Measurements from ENCODE around the gene FOXP1. TPM values are rescaled to one million over a fixed set of nuclear protein-coding genes. Genes with fewer than 3 reads are reported as not detected.

The FOXP1 gene
- total and polyA plus RNA-seq, 8 donors = 12.3 to 215 (median 117) TPM

GRCh38 chr3:71454512-71455403 lies 128.8 kb downstream of the FOXP1 start:
- no peak for TF ChIP-seq CTCF (IDR thresholded peaks at IDR 0.05)
- TF ChIP-seq POLR2A (IDR thresholded peaks at IDR 0.05) = no peak
- TF ChIP-seq POLR2AphosphoS5 (IDR thresholded peaks at IDR 0.05) = no peak
- TF ChIP-seq EP300 (IDR thresholded peaks at IDR 0.05) = no peak
- DNase-seq = no peak
- Histone ChIP-seq H3K4me3 (no peak overlapping the region), H3K4me1 (peaks cover 11 to 76% (median 46%) of the 10 kb centered on the region in 4 donors), H3K9me3 (no peaks in the 10 kb centered on the region), H3K27ac (peak overlapping the region in 1 of 5 donors; percentile 17), H3K36me3 (no peaks in the 10 kb centered on the region), H3K27me3 (no peaks in the 10 kb centered on the region)
- 79 to 88% (median 81%) methylated on average over 15 of the region's 15 CpGs for WGBS, 5 donors
- intact Hi-C loops (cut with DNase I; ENCODE audit: low total_unique reads) = no loop called here

DNA sequence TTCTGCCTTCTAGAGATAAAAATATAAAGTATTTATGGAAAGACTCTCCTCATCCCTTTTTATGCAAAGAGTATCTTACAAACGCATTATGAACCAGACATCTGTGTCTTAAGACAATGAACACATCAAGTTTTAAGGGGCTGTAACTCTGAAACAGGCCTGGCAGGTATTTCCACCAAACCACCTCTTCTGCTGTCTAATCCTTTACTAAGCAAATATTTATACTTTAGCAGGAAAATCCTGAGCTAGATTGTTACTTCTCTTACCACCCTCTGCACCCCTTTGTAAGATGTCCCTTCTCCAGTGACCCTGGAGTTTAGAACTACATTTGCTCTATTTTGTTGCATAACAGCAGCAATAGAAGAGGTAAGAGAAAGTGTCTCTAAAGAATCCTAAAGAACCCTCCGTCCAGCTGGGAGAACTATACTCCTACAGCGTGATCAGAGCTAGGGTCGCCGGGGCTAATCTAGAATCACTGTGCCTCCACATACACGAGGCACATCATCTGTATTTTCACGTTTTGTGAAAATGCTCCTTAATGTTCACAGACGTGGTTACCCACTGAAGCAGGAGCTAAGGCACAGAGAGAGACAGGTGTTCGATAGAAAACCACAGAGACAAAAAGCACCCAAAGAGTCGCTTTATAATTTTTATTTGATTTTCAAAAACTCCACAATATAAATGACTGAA lies 129.6 kb downstream of the FOXP1 start:
- peak in 1 of 2 donors; percentile 57 for DNase-seq
- no peaks in the 10 kb centered on the region for H3K36me3 ChIP-seq
- TF ChIP-seq POLR2AphosphoS5 (IDR thresholded peaks at IDR 0.05) = no peak
- TF ChIP-seq POLR2A (IDR thresholded peaks at IDR 0.05) = no peak
- no peak for TF ChIP-seq CTCF (IDR thresholded peaks at IDR 0.05)
- no peak for TF ChIP-seq EP300 (IDR thresholded peaks at IDR 0.05)
- peak overlapping the region in 1 of 5 donors; percentile 17 for H3K27ac ChIP-seq
- peaks cover 12 to 83% (median 46%) of the 10 kb centered on the region in 4 donors for H3K4me1 ChIP-seq
- H3K4me3 ChIP-seq = no peak overlapping the region
- no peaks in the 10 kb centered on the region for H3K9me3 ChIP-seq
- intact Hi-C loops (cut with DNase I; ENCODE audit: low total_unique reads) = no loop called here
- WGBS, 5 donors = 41 to 65% (median 60%) methylated on average over 10 of the region's 10 CpGs
- no peaks in the 10 kb centered on the region for H3K27me3 ChIP-seq

DNA sequence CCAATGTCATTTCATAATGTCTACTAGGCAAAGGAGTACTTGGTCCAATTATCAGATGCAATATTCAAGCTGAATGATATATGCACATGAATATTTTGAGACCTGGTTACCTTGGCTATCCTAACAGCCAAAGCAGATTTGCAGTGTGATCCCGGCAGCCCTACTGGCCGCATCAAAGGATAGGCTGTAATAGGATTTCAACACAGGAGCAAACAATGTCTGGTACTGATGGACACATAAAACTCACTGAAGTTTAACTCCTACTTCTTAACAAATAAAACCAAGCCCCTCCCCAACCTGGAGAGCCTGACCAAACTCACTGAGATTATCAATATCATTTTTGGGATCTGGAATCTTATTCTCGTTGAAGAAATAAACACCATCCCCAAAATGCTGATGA lies 130.2 kb downstream of the FOXP1 start:
- no peaks in the 10 kb centered on the region for H3K9me3 ChIP-seq
- peaks cover 12 to 83% (median 49%) of the 10 kb centered on the region in 4 donors for H3K4me1 ChIP-seq
- intact Hi-C loops (cut with DNase I; ENCODE audit: low total_unique reads) = no loop called here
- H3K27me3 ChIP-seq = no peaks in the 10 kb centered on the region
- DNase-seq = no peak
- 65 to 77% (median 70%) methylated on average over 3 of the region's 3 CpGs for WGBS, 5 donors
- H3K27ac ChIP-seq = no peak overlapping the region
- no peaks in the 10 kb centered on the region for H3K36me3 ChIP-seq
- TF ChIP-seq POLR2AphosphoS5 (IDR thresholded peaks at IDR 0.05) (no peak), POLR2A (IDR thresholded peaks at IDR 0.05) (no peak), EP300 (IDR thresholded peaks at IDR 0.05) (no peak), CTCF (IDR thresholded peaks at IDR 0.05) (no peak)
- no peak overlapping the region for H3K4me3 ChIP-seq

DNA sequence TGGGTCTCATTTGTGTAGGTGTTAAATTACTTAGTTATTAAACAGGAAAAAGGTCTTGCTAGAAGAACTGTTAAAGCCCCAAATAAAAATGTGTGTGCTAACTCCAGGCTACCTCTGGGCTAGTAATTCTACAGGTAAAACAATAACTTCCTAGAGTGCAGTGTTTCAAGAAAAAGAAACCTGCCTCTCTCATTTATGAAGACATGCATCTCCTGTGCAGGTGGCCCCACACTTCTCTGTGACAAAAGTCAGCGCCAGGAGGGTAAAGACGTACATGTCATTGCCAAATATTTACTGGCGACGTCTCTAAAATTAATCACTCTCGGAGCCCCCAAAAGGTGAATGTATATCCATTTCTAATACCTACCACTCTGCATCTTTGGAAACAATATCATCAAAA lies 131.7 kb downstream of the FOXP1 start:
- WGBS, 5 donors = 75 to 92% (median 87%) methylated on average over 5 of the region's 5 CpGs
- Histone ChIP-seq H3K36me3 (no peaks in the 10 kb centered on the region), H3K4me1 (peaks cover 12 to 88% (median 51%) of the 10 kb centered on the region in 4 donors), H3K4me3 (no peak overlapping the region), H3K9me3 (no peaks in the 10 kb centered on the region), H3K27me3 (no peaks in the 10 kb centered on the region), H3K27ac (no peak overlapping the region)
- intact Hi-C loops (cut with DNase I; ENCODE audit: low total_unique reads) = no loop called here
- TF ChIP-seq CTCF (IDR thresholded peaks at IDR 0.05) = no peak
- no peak for TF ChIP-seq POLR2AphosphoS5 (IDR thresholded peaks at IDR 0.05)
- no peak for TF ChIP-seq EP300 (IDR thresholded peaks at IDR 0.05)
- DNase-seq = no peak
